ENCODE results near the gene SOX8.

Gene SOX8

GRCh38 chr16:1003391-1004347 is 22.1 kb downstream of the SOX8 start:
- CTCF ChIA-PET, result no interaction called here
- POLR2A ChIA-PET, result no interaction called here
- DNase-seq (ENCODE audit: extremely low spot score), result no peak
- TF ChIP-seq CTCF (IDR thresholded peaks at IDR 0.05; ENCODE audit: control extremely low read depth, extremely low read depth, low read depth, missing control alignments), result no peak

- ChIA-PET POLR2A (no interaction called here), CTCF (no interaction called here)
- TF ChIP-seq CTCF (IDR thresholded peaks at IDR 0.05; ENCODE audit: control extremely low read depth, extremely low read depth, low read depth, missing control alignments), result no peak
- no peak for DNase-seq (ENCODE audit: extremely low spot score)
Measured at GRCh38 chr16:1005286-1005685, 23.7 kb downstream of the SOX8 start.

- DNase-seq (ENCODE audit: extremely low spot score), result no peak
- ChIA-PET CTCF (no interaction called here), POLR2A (no interaction called here)
- no peak for TF ChIP-seq CTCF (IDR thresholded peaks at IDR 0.05; ENCODE audit: control extremely low read depth, extremely low read depth, low read depth, missing control alignments)
Measured at GRCh38 chr16:1006781-1007180, 25.2 kb downstream of the SOX8 start.

GRCh38 chr16:1007284-1007850 is 25.8 kb downstream of the SOX8 start:
- no peak for DNase-seq (ENCODE audit: extremely low spot score)
- CTCF ChIA-PET, result no interaction called here
- POLR2A ChIA-PET, result no interaction called here
- no peak for TF ChIP-seq CTCF (IDR thresholded peaks at IDR 0.05; ENCODE audit: control extremely low read depth, extremely low read depth, low read depth, missing control alignments)

GRCh38 chr16:1008085-1008484 is 26.5 kb downstream of the SOX8 start:
- DNase-seq (ENCODE audit: extremely low spot score), result no peak
- CTCF ChIA-PET, result no interaction called here
- POLR2A ChIA-PET, result no interaction called here
- no peak for TF ChIP-seq CTCF (IDR thresholded peaks at IDR 0.05; ENCODE audit: control extremely low read depth, extremely low read depth, low read depth, missing control alignments)

- TF ChIP-seq CTCF (IDR thresholded peaks at IDR 0.05; ENCODE audit: control extremely low read depth, extremely low read depth, low read depth, missing control alignments), result no peak
- no peak for DNase-seq (ENCODE audit: extremely low spot score)
- POLR2A ChIA-PET, result interaction anchor here (0.7 kb wide), 1 partner anchor 11 kb away, joined by 7 read pairs; no protein-coding TSS in a partner anchor
- CTCF ChIA-PET, result no interaction called here
Measured at GRCh38 chr16:1009358-1010150, 28.0 kb downstream of the SOX8 start.

Data from GM10248 (cell line).